Stimulated activated naive CD8-positive, alpha-beta T cell treated with anti-CD3 and anti-CD28 coated beads, Interleukin-15, Interleukin-2, amounts not matched to agents 100 U/mL and 50 U/mL, for 24 hours (primary cell): ENCODE measurements around the gene USP30.
A peak's percentile ranks its signal among the peaks of the same experiment; 100 is the strongest.

Experiments
- ATAC-seq: fragments of 150-1000 bp; cut with Tn5 transposase; one replicate; pipeline ENCODE4 v1.10.0; 2021
- DNase-seq: peaks from one replicate; pipeline ENCODE4 v3.0.0; 2021

Gene USP30

DNA sequence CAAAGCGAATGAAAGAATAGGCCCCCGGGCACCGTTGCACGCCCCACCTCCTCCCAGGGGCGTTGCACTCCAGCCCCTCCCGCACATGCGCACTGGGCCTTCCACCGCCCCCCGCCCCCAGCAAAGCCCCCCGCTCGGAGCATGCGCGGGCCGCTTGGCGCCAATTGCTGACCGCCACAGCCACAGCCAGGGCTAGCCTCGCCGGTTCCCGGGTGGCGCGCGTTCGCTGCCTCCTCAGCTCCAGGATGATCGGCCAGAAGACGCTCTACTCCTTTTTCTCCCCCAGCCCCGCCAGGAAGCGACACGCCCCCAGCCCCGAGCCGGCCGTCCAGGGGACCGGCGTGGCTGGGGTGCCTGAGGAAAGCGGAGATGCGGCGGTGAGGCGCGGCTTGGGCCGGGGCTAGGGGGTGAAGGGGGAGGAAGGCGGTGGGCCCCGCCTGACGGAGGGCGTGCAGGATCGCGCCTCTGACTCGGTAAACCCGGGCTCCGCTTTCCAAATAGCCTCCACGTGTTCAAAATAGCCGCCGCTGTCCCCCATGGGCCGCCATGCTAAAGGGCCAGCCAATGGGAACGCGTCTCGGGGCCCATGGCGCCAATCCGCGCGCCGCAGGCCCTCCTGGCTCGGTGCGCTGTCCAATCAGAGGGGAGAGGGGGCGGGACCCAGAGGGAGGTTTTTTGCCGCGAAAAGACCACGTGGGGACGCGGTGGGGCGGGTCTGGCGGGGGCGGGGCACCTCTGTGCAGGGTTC lies 45.2 kb downstream of the USP30 start, which contains the start of gene UNG:
Gene UNG, plus strand, starts transcription at position 163 of the 748 bp plus-strand sequence. Its CDS starts 83 bp downstream, at position 246.
- ATAC-seq (peak; percentile 94), DNase-seq (peak; percentile 97)

DNA sequence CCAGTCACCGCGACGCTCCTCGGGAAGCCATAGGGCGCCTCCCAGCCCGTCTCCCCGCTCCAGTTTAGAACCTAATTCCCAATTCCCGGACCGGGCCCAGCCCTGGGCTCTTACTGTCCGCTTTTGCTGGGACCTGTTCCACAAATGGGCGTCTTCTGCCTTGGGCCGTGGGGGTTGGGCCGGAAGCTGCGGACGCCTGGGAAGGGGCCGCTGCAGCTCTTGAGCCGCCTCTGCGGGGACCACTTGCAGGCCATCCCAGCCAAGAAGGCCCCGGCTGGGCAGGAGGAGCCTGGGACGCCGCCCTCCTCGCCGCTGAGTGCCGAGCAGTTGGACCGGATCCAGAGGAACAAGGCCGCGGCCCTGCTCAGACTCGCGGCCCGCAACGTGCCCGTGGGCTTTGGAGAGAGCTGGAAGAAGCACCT lies 45.8 kb downstream of the USP30 start:
- ATAC-seq (no peak), DNase-seq (no peak)

DNA sequence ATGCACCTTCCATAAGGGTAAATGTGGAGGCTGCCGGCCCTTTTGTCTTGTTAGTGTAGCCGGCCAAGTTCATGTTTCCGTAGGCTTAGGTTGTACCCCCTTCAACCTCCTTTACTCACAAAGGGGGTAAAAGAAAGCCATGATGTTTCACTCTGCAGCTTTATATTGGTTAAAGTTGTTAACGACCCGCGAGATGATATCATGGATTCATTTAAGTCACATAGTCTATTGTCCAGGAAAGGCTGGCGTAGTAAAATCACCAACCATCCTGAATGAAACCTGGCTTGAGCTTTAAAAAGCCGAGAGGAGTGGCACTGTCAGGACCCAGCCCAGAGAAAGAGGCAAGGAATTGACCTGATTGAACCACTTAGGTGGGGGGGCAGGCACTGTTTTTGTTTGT lies 46.3 kb downstream of the USP30 start:
- ATAC-seq: no peak
- no peak for DNase-seq

DNA sequence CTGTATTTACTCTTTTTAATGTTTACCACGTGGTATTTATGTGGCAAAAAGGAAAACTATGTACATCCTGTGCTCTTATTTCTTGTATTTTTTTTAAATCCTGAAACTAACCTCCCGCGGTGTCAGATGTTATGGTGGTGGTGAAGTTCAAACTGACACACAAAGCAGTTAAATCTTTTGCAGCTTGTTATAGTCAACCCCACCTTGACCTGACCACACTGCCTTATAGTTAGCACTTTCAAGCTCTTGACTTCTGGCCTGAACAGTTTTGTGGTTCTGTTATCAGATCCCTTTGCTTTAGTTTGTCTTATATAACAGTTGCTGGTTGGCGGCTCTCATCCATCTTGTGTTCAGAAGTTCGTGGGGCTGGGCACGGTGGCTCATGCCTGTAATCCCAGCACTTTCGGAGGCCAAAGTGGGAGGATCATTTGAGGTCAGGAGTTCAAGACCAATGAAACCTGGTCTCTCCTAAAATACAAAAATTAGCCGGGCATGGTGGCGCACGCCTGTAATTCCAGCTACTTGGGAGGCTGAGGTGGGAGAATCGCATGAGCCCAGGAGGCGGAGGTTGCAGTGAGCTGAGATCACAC lies 47.1 kb downstream of the USP30 start:
- DNase-seq (no peak), ATAC-seq (no peak)

DNA sequence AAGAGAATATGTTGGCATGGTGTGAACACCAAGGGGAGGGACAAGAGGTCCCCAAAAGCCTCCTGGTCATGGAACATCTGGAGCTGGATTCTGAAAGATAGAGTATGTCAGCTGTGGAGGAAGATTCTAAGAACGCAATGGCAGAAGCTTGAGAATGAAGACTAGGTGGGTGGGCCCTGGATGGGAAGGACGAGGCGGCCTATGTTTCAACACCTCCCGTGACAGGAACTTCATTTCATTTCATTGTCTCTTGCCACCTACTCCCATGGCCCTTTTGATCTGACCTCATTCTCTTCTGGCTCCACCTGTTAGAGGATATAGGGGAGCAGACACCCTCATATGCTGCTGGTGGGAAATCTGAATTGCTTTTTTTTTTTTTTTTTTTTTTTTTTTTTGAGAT lies 48.4 kb downstream of the USP30 start:
- no peak for DNase-seq
- no peak for ATAC-seq

DNA sequence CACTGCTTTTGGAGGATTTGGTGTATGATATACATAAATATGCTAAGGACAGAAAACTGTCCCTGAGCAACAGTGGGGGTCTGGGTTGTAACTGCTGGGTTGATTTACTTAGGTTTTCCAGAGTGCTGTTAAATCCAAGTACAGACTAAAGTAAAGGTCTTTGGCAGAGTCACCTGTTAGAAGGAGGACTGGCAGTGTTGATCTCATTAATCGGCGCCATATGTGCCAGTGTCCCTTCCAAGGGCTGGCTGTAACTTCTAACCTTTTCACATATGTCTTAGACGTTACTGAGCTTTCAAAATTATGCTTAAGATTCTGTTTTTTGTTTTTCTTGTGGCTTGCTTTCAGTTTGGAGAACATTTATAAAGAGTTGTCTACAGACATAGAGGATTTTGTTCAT lies 50.1 kb downstream of the USP30 start:
- ATAC-seq (no peak), DNase-seq (no peak)

DNA sequence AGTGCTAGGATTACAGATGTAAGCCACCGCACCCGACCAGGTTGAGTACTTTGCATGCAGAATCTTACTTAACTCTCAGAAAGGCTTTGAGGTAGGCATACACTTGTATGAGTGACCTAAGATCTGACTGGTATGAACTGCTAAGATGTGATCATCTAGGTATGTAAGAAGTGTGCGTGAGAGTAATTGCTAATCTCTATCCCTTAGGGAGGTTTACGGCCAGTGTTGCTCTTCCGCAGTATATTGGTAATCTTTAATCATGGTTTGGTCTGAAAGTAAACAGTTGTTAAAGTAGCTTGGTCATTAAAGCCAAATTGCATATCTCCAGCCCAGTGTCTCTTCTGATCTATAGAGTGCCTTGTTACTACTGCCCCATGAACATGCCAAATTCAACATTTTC lies 52.8 kb downstream of the USP30 start:
- ATAC-seq: no peak

DNA sequence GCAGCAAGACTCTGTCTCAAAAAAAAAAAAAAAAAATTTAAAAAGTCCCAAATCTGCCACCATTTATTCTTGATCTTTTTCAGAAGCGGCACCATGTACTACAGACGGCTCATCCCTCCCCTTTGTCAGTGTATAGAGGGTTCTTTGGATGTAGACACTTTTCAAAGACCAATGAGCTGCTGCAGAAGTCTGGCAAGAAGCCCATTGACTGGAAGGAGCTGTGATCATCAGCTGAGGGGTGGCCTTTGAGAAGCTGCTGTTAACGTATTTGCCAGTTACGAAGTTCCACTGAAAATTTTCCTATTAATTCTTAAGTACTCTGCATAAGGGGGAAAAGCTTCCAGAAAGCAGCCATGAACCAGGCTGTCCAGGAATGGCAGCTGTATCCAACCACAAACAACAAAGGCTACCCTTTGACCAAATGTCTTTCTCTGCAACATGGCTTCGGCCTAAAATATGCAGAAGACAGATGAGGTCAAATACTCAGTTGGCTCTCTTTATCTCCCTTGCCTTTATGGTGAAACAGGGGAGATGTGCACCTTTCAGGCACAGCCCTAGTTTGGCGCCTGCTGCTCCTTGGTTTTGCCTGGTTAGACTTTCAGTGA lies 57.5 kb downstream of the USP30 start:
- no peak for DNase-seq
- no peak for ATAC-seq

More for the DNA sequence above, 52.8 kb downstream of the USP30 start:
- DNase-seq: no peak

DNA sequence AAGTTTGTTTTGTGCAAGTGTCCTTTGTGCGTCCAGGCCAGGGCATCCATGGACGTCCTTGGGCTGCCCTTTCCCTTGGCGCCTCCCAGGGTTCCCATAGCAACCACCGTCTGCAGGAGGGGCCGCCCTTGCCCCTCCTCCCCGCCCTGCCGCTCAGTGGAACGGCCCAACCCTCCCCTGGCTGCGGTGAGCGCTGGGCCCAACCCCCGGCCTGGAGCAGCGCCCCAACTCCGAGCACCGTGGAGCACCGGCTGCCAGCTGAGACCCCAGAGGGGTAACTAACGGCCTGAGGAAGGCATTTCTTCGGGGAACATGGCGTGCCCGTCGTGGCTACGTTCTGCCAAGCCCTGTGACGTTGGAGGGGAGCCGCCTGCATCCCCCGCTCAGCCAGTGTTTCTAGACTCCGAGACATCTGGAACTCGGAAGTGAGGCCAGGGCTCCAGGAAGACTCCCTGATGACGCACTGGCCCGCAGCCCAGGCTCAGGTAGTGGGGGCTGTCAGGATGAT lies 58.7 kb downstream of the USP30 start:
- peak; percentile 60 for DNase-seq

DNA sequence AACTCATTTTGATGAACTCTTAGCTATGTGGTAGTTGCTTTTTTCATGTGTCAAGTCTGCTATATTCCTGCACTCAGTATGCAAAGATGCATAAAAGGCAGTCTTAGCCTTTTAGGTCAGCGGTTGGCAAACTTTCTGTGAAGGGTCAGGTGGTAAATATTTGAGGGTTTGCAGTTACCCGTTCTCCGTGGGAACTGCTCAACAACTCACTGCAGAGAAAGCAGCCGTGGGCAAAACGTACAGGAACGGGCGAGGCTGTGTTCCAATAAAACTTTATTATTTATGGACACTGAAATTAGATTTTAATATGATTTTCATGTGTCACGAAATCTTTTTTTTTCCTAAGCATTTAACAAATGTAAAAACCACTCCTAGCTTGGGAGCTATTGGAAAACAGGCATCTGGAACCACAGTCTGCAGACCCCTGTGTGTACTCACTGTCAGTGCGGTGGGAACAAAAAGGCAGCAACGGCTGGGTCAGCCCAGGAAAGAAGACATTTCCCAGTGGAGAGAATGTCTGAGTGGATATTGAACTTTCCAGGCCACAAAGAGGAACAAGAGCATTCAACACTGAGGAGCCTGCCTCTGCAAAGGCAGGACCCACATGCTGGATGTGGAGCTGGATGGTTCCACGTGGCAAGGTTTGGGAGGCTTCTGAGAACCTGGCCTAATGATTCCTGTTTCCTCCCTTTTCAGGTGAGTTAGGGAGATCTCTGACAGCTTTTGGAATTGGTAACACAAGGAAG lies 60.5 kb downstream of the USP30 start:
- ATAC-seq: no peak
- DNase-seq: no peak

More for the DNA sequence above, 58.7 kb downstream of the USP30 start:
- ATAC-seq: peak; percentile 75

DNA sequence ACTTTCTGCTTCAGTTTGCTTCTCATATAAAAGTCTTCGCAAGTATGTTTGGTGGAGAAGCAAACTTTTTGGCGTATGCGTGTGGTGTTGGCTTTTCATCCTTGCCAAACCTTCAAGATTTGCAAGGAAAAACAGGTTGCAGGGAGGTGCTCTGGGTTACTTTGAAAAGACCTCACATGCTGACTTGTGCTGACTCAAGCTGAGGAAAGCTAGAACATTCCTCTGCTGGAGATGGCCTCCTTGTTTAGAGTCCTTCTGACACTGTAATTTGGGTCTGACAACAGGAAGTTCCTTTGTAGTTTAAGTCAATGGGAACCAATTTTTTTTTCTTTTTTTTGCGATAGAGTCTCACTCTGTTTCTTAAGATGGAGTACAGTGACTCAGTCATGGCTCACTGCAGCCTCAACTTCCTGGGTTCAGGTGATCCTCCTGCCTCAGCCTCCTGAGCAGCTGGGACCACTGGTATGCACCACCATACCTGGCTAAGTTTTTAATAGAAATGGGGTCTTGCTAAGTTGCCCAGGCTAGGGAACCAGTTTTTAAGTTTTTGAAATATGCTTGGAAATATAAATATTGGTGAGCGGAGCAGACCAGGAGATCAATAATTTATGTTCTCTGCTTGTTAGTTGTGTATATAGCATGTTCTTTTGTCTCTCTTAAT lies 61.4 kb downstream of the USP30 start:
- DNase-seq (no peak), ATAC-seq (no peak)

DNA sequence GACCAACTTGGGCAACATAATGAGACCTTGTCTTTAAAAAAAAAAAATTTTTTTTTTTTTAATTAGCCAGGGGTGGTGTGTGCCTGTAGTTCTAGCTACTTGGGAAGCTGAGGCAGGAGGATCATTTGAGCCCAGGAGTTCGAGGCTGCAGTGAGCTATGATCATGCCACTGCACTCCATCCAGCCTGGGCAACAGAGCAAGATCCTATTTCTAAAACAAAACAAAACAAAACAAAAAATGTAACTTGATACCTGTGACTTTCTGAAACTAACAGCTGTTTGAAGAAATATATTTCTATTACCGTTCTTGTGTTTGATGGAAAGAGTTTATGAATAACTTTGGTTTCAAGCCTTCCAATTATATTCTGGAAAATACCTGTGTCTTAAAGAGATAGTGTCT lies 62.3 kb downstream of the USP30 start:
- DNase-seq: no peak
- ATAC-seq: no peak

DNA sequence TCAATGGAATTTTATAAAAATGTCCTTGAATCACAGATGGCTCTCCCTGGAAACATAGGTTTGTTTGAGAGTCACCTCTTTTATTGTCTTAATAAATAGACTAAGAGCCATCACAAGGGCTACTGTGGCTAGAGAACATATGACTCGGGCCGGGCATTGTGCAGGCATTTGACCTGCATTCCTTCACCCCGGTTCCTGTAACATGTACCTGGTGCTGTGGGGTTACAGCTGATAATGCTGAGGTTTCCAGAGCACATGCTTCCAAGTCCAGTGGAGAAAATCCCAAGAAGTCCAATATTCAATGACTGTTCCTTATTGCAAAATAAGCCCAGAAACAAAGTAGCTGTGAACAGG lies 63.0 kb downstream of the USP30 start:
- no peak for ATAC-seq
- no peak for DNase-seq

DNA sequence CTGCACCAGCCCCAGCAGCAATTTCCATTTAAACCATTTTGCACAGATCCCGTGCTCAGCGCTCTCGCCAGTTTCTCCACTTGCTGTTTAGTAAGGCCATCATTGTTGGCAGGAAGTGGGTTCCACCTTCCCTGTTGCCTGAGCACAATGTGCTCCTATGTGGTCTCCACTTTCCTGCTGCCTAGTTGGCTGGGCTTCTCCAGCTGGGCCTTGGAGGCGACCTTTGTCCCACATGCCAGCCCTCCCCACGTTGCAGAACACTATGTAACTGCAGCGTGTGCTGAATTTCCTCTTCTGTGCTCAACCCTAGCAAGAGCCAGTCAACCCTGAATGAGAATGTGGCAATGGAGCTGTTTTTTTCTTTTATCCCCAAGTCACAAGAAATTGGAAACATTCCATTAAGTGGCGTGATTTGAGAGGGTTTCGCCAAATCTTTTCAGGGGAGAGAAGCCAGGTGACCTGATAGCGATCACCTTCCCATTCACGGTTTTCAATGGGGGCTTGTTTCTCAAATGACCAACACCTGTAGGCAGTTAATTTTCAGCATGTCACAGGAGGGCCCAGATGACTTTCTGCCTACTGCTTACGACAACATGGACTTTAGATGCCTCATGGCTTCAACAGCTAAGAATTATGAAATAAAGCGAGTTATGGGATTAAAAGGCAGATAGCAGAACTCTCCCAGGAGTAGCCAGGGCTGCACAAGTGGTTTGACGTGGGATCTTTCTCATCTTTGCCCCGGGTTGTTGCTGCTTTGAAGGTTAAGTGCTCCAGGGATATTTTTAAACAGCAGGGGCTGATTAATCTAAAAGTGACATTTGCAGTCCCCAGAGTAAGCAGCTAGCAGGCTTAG lies 63.6 kb downstream of the USP30 start, which contains the start of gene ACACB:
Gene ACACB, plus strand, starts transcription at position 830 of the 853 bp plus-strand sequence. CDS start 22,819 bp downstream, outside the sequence.
- ATAC-seq (no peak), DNase-seq (no peak)

DNA sequence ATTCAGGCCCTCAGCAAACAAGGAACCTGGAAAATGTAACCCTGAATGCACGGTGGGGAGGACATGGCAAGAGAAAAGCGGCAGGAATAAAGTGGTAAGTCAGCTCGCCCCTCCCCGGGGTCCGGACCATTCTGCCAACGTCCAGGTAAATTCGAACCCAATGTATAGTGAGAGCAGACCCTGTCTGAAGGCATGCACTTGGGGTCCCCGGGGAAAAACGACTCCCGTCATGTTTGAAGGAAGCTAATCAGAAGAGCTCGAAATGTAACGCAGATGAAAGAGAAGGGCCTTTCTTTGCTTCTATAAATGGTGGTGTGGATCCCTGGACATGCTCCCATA lies 64.2 kb downstream of the USP30 start:
- ATAC-seq (no peak), DNase-seq (no peak)

DNA sequence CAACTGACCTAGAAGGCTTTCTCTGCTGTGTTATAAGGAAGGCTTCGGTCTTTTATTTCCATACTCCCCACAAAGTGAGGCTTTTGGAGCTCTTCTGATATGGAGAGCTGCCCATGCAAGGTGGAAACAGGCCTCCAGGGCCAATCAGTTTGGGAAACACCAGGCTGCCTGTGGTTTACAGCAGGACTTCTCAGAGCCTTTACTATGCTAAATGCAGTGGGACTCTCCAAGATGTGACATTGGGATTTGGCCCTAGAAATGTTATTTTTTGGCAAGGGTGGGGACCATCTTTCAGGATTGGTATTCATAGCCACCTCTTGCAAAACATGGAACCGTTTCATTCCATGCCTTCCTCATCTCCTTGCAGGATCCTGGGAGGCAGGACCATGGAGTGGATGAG lies 67.7 kb downstream of the USP30 start:
- ATAC-seq (no peak), DNase-seq (no peak)

DNA sequence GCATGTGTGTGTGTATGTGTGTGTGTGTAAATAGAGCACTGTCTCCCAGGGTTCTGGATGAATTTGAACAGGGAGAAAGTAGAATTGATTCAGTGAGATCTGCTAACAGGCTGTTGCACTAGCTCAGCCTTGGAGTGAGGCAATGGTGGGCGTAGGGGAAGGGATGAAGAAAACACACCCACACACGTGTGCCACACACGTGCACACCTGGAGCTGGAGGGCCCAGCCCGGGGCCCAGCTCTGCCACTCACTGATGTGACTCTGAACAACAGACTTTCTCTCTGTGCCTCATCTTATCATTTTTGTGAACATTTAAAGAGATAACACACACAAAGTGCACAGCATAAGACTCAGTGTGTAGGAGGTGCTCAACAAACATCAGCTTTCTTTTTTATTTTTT lies 68.2 kb downstream of the USP30 start:
- DNase-seq: no peak
- no peak for ATAC-seq

DNA sequence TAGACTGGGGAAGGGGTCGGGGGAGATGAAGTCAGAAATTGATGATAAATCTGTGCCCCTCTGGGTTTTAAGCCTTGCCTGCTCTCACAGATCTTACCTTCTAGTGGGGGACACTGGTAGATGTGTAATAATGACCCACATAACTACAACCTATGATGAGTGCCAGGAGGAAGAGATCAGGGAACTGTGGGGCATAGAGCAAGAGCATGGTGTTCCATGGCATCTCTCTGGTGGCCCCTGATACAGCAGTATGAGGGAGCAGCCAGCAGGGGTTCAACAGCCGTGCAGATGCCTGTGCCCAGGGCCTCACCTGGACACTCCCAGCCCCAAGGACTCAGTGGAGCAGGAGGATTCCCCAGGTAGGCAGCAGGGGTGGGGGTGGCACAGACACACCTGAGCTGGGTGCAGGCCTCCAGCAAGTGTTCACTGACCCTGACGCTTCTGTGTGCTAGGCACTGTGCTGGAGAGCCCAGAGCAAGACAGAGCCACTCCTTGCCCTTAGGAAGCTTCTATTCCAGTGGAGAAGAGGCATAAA lies 69.0 kb downstream of the USP30 start:
- ATAC-seq (peak; percentile 14), DNase-seq (no peak)

DNA sequence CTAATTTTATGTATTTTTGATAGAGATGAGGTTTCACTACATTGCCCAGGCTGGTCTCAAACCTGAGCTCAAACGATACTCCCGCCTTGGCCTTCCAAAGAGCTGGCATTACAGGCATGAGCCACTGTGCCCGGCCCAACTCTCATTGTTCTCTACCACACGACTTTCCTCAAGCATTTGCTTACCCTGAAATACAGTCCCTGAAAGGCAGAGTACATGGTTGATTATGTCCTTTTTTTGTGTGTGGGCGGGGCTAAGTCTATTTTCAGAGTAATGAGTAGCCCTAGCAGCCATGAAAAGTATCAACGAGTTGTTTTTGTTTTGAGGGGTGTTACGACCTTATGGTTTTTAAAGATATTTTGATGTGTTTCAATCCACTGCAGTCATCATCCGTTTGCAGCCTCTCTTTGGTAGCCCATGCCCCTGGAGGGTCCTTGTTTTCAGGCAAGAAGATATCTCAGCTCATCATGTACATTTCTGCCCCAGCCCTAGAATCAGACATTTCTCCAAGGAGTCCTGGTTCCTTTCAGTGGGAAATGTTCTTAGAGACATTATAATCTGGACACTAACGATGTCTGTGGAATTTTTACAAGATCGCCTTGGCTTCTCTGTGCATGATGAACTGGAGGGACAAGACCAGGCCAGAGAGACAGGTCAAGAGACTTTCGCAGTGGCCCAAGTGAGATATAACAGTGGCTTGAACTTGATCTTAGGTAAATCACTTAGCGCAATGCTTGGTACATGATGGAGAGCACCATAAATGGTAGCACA lies 72.7 kb downstream of the USP30 start:
- ATAC-seq: no peak
- DNase-seq: no peak

DNA sequence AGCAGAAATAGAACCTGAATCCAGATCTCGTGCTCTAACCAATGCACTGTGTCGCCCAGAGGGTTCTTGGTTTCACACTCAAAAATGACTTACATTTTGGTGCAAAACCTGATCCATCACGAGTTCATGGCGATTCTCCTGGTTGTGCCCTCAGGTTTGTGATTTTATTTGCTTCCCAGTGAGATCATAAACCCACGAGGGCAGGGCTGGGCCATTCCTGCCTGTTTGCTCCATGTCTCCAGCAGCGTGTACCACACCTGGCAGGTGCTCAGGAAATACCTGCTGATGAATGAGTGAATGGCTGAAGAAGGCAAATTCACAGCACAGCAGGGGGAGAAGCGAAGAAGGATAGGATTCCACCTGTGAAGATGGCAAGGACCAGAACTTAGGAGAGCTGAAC lies 73.4 kb downstream of the USP30 start:
- DNase-seq (no peak), ATAC-seq (no peak)
